GM12864 (cell line): ENCODE data around the gene CDC25B.

ENCODE experiments used
- DNase-seq: peaks from one replicate; pipeline ENCODE4 v3.0.0-alpha.2; 2011; ENCODE audit warnings: low read depth
- H3K4me3 ChIP-seq: 2 replicates; pipeline ENCODE4 v1.5.1; 2011; ENCODE audit warnings: mild to moderate bottlenecking, low read depth, low read length, control low read depth
- TF ChIP-seq, protein P1 (sequence below): IDR thresholded peaks from 2 replicates; pipeline ENCODE4 v1.5.1; 2011; ENCODE audit warnings: low read depth, mild to moderate bottlenecking, moderate library complexity, low read length, control low read depth, inconsistent platforms; ENCODE audit errors: missing control alignments

Gene CDC25B

DNA sequence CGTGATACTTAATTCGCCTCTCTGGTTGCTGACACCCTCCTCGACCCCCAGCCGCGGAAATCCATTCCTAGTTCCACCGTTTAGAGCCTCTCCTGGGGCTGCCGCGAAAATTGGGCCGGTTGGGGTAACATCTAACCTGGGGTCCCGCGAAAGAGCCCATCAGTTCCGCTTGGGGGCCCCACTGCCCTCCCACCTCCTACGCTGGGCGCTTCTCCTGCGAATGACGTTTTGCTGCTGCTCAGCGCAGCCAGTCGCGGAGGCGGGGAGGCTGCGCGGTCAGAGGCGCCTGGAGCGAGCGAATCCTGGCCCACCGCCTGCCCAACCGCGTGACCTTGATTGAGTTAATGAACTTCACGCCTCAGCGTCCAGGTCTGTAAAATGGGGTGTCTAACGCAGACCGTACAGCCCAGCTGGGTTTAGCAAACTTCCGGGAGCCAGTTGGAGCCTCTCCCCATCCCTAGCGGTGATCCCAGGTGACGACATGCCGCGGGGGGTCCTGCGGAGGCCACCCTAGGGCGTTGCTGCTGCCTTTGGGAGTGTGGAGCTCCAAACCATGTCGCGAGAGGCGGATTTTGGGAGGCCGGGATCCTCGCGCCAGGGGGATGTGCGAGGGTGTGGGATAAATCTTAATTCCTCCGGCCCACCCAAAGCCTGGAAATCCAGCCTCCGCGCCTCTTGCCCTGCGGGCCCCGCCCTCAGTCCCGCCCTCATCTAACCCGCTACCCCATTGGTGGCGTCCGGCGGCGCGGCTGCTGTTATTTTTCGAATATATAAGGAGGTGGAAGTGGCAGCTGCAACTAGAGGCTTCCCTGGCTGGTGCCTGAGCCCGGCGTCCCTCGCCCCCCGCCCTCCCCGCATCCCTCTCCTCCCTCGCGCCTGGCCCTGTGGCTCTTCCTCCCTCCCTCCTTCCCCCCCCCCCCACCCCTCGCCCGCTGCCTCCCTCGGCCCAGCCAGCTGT lies at the start of gene CDC25B:
TSS of gene CDC25B (plus strand) at position 800 of the 958 bp plus-strand sequence. CDS start 222 bp downstream, outside the sequence.
- no peak for DNase-seq
- TF ChIP-seq, protein P1, sequence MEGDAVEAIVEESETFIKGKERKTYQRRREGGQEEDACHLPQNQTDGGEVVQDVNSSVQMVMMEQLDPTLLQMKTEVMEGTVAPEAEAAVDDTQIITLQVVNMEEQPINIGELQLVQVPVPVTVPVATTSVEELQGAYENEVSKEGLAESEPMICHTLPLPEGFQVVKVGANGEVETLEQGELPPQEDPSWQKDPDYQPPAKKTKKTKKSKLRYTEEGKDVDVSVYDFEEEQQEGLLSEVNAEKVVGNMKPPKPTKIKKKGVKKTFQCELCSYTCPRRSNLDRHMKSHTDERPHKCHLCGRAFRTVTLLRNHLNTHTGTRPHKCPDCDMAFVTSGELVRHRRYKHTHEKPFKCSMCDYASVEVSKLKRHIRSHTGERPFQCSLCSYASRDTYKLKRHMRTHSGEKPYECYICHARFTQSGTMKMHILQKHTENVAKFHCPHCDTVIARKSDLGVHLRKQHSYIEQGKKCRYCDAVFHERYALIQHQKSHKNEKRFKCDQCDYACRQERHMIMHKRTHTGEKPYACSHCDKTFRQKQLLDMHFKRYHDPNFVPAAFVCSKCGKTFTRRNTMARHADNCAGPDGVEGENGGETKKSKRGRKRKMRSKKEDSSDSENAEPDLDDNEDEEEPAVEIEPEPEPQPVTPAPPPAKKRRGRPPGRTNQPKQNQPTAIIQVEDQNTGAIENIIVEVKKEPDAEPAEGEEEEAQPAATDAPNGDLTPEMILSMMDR: peak; percentile 58
- peak within 1 kb of the TSS; percentile 80 for H3K4me3 ChIP-seq

DNA sequence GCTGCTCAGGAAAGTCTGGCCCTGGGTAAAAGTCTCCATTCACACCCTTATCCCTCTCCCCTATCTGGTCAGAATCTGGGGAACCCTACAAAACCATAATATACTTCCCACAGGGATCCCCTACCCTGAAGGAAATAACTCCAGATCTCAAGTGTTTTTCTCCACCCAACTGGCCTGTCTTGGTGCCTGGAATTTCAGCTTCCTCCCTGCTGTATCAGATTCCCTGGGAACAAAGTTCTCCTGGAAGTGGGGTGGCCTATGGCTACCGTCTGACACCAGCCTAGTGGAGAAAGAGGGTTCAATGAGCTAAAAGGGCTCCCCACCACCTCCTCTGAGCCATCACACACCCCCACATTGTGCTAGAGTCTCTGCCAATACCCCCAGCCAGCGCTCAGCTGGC lies 48.6 kb upstream of the CDC25B start:
- H3K4me3 ChIP-seq: no peak overlapping the region
- no peak for DNase-seq
- TF ChIP-seq, protein P1: no peak

DNA sequence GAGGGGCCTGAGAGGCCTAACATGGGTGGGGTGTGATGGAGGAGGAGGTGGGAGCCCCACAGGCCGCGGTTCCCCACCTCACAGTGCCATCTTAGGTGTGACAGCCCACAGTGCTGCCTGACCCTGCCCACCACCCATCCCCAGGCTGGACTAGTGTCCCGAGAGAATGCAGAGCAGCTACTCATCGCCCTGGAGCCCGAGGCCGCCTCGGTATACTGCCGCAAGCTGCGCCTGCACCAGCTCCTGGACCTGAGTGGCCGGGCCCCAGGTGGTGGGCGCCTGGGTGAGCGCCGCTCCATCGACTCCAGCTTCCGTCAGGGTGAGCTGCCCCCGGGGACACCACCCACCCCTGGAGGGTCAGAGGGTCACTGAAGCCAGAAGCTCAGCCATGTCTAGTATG lies 48.0 kb upstream of the CDC25B start:
- DNase-seq: no peak
- TF ChIP-seq, protein P1: no peak
- H3K4me3 ChIP-seq: no peak overlapping the region

GRCh38 chr20:3749087-3749688 lies 46.9 kb upstream of the CDC25B start:
- H3K4me3 ChIP-seq: no peak overlapping the region
- TF ChIP-seq, protein P1: no peak
- no peak for DNase-seq

DNA sequence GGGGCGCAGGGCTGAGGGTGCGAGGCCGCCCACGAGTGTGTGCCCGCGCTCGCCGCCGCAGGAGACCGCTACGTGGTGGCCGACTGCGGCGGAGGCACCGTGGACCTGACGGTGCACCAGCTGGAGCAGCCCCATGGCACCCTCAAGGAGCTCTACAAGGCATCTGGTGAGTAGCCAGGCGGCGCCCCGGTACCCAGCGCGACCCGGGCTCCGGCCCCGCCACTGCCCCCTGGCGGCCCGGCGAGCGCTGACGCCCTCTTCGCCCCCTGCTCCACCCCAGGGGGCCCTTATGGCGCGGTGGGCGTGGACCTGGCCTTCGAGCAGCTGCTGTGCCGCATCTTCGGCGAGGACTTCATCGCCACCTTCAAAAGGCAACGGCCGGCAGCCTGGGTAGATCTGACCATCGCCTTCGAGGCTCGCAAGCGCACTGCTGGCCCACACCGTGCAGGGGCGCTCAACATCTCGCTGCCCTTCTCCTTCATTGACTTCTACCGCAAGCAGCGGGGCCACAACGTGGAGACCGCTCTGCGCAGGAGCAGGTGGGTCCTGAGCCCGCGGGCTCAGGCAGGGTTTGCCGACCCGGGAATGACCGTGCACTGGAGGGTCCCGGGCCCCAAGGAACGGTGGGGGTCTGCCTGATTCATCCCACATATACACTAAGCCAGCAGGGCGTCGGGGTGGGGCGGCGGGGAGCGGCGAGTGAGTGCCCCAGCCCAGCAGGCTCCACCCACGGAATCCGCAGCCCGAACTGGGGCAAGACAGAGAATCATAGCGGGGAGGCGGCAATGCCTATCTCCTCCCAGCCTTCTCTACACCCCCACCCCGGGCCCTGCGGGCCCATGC lies 46.2 kb upstream of the CDC25B start:
- TF ChIP-seq, protein P1: peak; percentile 41
- H3K4me3 ChIP-seq: no peak overlapping the region
- no peak for DNase-seq

DNA sequence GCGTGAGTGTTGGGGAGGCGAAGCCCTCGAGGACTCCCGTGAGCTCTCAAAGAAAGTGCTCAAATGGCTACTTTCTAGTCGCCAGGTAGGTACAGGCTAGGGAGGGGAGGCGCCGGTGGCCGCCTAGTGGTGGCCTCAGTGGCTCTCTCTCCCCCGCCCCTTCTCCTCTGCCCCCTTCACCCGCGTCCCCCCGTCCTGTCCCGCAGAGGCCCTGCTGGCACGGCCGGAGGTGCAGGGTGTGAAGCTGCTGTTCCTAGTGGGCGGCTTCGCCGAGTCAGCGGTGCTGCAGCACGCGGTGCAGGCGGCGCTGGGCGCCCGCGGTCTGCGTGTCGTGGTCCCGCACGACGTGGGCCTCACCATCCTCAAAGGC lies 44.8 kb upstream of the CDC25B start:
- DNase-seq: no peak
- TF ChIP-seq, protein P1: no peak
- H3K4me3 ChIP-seq: no peak overlapping the region
